AG20443 (cell line): ENCODE measurements around the gene RAI14.

Experiments used
- DNase-seq: peaks from one replicate; pipeline ENCODE4 v3.0.0; 2012; ENCODE audit warnings: low spot score, mixed read lengths

RAI14 gene

DNA sequence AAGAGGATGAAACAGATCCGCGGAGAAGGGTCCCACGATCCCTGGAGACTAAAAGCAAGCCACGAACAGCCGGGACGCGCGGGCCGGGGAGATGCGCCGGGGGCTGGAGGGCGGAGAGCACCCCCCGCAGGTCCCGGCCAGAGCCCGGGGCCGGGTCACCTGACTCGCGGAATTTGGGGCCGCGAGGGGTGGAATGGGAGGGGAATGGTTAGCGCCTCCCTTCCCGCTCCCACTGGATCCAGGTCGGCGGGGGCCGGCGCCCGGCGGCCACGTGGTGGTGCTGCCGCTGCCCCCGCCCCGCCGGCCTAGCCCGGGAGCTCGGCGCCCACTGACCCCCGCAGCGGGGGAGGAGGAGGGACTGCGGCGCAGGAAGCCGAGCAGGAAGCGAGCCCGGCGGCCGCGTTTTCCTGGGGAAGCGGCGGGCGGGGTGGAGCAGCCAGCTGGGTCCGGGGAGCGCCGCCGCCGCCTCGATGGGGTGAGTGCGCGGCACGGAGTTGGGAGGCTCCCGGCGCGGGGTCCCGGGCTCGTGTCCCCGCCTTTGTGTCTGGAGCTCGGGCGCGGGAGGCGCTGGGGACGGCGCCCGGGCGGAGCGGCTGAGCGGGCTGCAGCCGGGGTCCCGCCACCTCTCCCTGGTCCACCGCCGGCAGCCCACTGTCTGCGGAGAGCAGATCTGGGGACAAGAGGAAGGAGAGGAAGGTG, at the start of gene RAI14:
Gene RAI14, plus strand, starts transcription at position 328 of the 699 bp plus-strand sequence. CDS start 30,592 bp downstream, outside the sequence.
- DNase-seq: peak; percentile 93

- DNase-seq: no peak
Observed at GRCh38 chr5:34608368-34608767, 47.8 kb upstream of the RAI14 start.

DNA sequence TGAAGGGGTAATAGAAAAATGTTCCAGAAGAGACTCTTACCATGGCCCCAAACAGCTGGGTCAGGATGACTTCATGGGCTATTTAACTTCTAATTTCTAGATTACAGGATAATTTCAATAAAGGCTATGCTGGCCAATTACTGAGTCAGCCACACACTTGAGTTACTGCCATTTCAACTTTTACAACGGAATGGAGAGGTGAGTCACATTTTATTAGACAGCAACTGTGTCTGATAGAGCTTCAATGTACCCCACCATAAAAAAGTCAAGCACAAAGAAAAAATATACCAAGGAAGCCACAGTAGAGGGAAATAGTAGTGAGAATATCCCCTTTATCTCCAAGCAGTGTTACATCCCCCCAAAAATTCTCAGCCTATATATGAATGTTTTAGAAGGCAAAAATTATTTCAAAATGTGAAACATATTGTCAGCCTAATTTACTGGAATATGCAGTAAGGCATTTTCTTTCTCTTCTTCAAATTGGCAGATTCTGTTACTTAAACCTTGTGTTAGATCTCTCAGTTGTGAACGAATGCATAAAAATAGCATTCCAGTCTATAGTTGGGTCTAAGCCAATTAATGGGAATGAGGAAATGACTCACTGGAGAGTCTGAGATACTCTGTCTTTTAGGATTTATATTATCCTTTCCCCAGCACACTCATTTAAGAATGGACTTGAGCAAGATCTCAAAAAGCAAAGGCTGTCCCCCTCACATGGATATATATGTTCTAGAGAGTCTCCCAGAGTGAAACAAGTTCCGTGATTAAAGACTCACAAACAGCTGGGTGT, 47.1 kb upstream of the RAI14 start:
- DNase-seq: peak; percentile 65

DNA sequence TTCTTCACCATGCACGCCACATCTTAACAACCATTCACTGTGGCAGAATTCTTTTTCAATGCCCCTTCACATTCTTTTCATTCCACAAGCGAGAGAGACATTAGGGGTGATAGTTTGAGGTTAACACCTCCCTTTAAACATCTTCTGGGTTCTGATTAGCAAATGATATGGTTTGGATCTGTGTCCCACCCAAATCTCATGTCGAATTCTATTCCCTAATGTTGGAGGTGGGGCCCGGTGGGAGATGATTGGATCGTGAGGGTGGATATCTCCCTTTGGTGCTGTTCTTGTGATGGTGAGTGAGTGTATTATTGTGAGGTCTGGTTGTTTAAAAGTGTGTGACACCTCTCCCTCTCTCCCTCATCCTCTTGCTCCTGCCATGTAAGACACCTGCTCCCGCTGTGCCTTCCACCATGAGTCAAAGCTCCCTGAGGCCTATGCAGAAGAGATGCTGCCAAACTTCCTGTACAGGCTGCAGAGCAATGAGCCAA, 46.1 kb upstream of the RAI14 start:
- no peak for DNase-seq

- no peak for DNase-seq
Observed at GRCh38 chr5:34610546-34610945, 45.6 kb upstream of the RAI14 start.

GRCh38 chr5:34611464-34612415, 44.4 kb upstream of the RAI14 start:
- DNase-seq: no peak

DNA sequence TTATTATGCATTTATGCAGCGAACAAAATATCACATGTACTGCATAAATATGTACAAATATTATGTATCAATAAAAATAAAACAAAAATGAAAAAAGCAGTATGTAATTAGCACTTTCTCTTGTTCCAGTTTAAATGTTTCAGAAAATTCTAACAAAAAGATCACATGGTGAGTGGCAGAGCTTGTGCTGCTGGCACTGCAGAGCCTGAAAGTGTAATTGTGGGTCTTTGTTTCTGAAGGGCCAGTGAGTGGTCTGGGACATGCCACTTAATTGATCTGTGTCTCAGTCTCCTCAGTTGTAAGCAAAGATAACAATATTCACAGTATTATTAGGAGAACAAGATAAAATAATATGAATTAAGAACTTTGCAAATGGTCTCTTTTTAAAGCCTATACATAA, 39.5 kb upstream of the RAI14 start:
- no peak for DNase-seq

DNA sequence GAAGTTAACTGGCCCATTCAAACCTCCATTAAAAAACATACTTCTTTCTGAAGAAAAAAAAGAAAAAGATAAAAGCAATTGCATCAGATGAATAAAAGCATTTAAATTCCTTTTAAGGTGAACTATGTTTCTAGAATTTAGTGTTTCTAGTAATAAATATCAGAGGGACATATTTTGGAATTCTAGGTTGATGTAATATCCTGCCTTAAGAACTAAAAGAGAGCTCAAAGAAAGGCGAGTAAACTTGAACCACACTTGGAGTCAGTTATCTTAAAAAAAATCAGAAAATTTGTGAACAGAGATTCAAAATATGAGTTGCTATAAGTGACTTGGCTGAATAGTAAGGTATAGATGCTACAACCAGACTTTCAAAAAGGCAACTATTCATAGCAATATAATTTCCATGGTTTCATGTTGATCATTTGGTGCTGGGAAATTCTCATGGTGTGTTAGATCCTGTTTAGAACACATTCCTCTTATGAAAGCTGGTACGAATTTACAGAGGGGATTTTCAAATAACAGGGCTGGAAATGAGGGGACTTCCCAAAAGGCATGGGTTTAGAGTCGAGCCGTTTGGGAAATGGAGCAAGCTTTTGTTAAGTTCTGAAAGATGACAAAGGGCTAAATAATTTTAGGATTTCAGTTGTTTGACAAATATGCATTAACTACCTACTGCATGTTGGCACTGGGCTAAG, 37.6 kb upstream of the RAI14 start:
- no peak for DNase-seq

GRCh38 chr5:34620185-34620584, 35.9 kb upstream of the RAI14 start:
- no peak for DNase-seq

- DNase-seq: peak; percentile 30
Observed at GRCh38 chr5:34621277-34622097, 34.6 kb upstream of the RAI14 start.

GRCh38 chr5:34622098-34622400, 34.1 kb upstream of the RAI14 start:
- peak; percentile 50 for DNase-seq

- no peak for DNase-seq
Observed at GRCh38 chr5:34624691-34625090, 31.4 kb upstream of the RAI14 start.

DNA sequence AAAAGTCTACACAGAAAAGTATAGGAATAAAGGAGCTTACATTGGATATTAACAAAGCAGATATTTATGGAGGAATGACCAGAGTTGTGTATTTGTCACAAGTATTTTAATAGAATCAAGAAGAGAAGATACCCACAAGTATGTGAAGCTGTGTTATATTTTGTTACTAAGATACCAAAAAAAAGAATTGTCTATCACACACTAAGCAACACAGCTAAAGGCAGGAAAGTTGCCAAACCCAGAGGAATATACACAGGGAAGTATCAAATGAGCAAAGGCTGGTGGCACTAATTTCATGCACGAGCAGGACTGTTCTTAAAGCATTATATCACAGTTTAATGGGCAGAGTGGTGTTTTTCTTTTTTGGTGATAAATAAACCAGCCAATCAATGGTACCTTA, 30.9 kb upstream of the RAI14 start:
- DNase-seq: no peak

- no peak for DNase-seq
Observed at GRCh38 chr5:34626036-34626435, 30.1 kb upstream of the RAI14 start.

DNA sequence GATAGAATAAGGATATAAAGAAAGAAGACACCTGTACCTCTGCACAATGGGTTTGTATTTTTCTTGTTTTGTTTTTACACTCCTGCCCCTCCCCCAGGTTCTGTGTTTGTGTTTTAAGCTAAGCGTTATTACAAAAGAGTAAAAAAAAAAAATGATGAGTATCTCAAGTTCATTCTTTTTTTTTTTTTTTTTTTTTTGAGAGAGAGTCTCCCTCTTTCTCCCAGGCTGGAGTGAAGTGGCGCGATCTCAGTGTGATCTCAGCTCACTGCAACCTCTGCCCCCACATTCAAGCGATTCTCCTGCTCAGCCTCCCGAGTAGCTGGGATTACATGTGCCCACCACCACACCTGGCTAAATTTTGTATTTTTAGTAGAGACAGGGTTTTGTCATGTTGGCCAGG, 29.4 kb upstream of the RAI14 start:
- DNase-seq: no peak

DNA sequence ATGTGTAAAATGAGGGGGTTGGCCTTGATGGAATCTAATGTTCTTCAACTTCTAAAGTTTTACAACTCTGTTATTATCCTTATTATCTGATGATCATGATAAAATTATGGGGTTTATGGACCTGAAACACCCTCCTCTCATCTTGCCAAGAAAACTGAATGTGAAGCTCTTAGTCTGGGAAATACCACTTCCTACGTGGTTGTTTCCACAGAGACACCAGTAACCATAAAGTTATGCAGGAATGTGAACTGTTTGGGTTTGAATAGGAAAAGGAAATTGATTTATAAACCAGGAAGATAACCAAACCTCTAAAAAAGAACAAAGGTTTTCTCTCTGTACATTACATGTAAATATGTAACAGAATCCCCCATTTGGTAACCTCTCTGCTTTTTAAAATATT, 28.3 kb upstream of the RAI14 start:
- peak; percentile 74 for DNase-seq

DNA sequence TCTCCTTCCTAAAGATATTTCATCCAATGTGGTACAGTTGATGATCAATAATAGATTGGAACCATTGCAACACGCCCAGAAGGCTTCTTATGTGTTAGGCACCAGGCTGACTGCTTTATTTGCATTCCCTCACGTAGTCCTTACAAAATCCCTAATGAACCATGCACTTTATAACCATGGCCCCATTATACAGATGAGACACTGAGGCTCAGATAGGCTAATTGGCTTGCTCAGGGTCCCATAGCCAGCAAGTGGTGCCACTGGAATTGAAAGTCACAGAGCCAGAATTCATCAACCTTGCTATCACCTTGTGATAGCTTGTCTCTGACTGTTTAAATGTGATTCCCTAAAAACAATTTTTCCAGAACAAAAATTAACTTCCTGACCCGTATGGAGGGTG, 27.8 kb upstream of the RAI14 start:
- DNase-seq: no peak

DNA sequence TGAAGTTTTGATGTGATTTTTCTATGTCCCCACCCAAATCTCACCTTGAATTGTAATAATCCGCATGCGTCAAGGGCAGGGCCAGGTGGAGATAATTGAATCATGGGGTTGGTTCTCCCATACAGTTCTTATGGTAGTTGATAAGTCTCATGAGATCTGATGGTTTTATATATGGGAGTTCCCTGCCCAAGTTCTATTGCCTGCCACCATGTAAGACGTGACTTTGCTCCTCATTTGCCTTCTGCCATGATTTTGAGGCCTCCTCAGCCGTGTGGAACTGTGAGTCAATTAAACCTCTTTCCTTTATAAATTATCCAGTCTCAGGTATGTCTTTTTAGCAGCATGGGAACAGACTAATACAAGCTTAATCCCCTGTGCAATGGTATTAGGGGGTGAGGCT, 25.5 kb upstream of the RAI14 start:
- no peak for DNase-seq

GRCh38 chr5:34632807-34633422, 23.2 kb upstream of the RAI14 start:
- DNase-seq: no peak

GRCh38 chr5:34639852-34640626, 16.1 kb upstream of the RAI14 start:
- peak; percentile 62 for DNase-seq
